ENCODE measurements around the gene DAAM1.

DNA sequence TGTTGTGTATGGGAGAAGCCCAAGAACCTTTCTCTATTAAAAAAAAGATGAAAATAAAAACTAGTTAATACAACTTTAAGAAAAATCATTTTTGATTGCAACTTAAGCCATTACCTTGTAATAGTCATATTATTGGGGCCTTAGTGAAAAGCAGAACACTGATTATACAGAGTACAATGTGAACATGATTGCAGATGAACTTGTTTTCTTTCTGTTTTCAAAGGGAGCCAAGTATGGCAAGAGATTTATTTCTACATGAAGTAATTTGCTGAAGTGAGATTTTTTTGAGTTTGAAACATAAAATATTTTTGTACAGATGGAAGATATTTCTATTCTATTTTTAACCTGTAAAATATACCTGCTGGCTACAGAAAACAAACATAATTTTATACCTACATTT, 171.8 kb downstream of the DAAM1 start:
- TF ChIP-seq, protein P1, sequence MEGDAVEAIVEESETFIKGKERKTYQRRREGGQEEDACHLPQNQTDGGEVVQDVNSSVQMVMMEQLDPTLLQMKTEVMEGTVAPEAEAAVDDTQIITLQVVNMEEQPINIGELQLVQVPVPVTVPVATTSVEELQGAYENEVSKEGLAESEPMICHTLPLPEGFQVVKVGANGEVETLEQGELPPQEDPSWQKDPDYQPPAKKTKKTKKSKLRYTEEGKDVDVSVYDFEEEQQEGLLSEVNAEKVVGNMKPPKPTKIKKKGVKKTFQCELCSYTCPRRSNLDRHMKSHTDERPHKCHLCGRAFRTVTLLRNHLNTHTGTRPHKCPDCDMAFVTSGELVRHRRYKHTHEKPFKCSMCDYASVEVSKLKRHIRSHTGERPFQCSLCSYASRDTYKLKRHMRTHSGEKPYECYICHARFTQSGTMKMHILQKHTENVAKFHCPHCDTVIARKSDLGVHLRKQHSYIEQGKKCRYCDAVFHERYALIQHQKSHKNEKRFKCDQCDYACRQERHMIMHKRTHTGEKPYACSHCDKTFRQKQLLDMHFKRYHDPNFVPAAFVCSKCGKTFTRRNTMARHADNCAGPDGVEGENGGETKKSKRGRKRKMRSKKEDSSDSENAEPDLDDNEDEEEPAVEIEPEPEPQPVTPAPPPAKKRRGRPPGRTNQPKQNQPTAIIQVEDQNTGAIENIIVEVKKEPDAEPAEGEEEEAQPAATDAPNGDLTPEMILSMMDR (IDR thresholded peaks at IDR 0.05) = no peak
- TF ChIP-seq, protein P2, sequence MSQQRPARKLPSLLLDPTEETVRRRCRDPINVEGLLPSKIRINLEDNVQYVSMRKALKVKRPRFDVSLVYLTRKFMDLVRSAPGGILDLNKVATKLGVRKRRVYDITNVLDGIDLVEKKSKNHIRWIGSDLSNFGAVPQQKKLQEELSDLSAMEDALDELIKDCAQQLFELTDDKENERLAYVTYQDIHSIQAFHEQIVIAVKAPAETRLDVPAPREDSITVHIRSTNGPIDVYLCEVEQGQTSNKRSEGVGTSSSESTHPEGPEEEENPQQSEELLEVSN (IDR thresholded peaks at IDR 0.05; ENCODE audit: borderline replicate concordance, low read depth) = no peak
- TF ChIP-seq JUN (IDR thresholded peaks at IDR 0.05) (no peak), CBX2 (IDR thresholded peaks at IDR 0.05; ENCODE audit: borderline replicate concordance, low read depth) (no peak), GATA3 (IDR thresholded peaks at IDR 0.05; ENCODE audit: borderline replicate concordance) (no peak), POLR2A (IDR thresholded peaks at IDR 0.05; ENCODE audit: low read length) (no peak), CHD4 (IDR thresholded peaks at IDR 0.05; ENCODE audit: borderline replicate concordance) (no peak), EP300 (IDR thresholded peaks at IDR 0.05) (no peak), USF2 (IDR thresholded peaks at IDR 0.05) (no peak), BHLHE40 (IDR thresholded peaks at IDR 0.05; ENCODE audit: low read depth, low read length) (no peak)
- TF ChIP-seq, protein P3, sequence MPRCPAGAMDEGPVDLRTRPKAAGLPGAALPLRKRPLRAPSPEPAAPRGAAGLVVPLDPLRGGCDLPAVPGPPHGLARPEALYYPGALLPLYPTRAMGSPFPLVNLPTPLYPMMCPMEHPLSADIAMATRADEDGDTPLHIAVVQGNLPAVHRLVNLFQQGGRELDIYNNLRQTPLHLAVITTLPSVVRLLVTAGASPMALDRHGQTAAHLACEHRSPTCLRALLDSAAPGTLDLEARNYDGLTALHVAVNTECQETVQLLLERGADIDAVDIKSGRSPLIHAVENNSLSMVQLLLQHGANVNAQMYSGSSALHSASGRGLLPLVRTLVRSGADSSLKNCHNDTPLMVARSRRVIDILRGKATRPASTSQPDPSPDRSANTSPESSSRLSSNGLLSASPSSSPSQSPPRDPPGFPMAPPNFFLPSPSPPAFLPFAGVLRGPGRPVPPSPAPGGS (IDR thresholded peaks at IDR 0.05) = no peak

All from A549 (cell line).